ENCODE data around the gene ZFAND3. TPM values are rescaled to one million over a fixed set of nuclear protein-coding genes. Genes with fewer than 3 reads are reported as not detected.

Gene ZFAND3
- total RNA-seq, 2 experiments from 2014 or later: 8.3 to 33.8 TPM

DNA sequence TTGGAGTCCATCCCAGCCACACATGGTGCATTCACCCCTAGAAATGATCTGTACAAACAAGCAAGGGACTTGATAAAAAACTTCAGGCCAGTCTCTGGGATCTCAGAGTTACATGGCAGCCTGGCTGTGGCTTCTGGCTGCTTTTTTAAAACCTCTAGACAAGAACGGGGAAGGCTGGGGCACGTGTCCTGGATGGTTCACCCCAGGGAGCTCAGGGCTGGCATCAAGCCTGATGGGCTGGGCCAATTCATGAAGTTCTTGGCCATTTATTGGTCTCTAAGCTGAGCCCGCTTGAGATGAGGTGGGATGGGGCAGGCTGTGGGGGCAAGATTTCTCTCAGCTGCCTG lies 10.4 kb upstream of the ZFAND3 start:
- no peaks in the 10 kb centered on the region for H3K9me3 ChIP-seq (ENCODE audit: low read length)
- H3K79me2 ChIP-seq (ENCODE audit: insufficient read depth, low read depth, low read length): no peaks in the 10 kb centered on the region
- no peak overlapping the region for H3K4me3 ChIP-seq (ENCODE audit: low read depth, low read length, poor library complexity, severe bottlenecking)
- no peak overlapping the region for H3K27ac ChIP-seq (ENCODE audit: low read depth, low read length, poor library complexity, severe bottlenecking)
- TF ChIP-seq, protein P1, sequence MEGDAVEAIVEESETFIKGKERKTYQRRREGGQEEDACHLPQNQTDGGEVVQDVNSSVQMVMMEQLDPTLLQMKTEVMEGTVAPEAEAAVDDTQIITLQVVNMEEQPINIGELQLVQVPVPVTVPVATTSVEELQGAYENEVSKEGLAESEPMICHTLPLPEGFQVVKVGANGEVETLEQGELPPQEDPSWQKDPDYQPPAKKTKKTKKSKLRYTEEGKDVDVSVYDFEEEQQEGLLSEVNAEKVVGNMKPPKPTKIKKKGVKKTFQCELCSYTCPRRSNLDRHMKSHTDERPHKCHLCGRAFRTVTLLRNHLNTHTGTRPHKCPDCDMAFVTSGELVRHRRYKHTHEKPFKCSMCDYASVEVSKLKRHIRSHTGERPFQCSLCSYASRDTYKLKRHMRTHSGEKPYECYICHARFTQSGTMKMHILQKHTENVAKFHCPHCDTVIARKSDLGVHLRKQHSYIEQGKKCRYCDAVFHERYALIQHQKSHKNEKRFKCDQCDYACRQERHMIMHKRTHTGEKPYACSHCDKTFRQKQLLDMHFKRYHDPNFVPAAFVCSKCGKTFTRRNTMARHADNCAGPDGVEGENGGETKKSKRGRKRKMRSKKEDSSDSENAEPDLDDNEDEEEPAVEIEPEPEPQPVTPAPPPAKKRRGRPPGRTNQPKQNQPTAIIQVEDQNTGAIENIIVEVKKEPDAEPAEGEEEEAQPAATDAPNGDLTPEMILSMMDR (conservative IDR thresholded peaks at IDR 0.05; ENCODE audit: low read length): no peak
- TF ChIP-seq EZH2phosphoT487 (IDR thresholded peaks at IDR 0.05; ENCODE audit: borderline replicate concordance, low read depth, low read length): no peak
- no peak overlapping the region for H2AFZ ChIP-seq (ENCODE audit: low read length)
- no TSS peak for BruUV-seq (replicated peaks)
- POLR2A ChIA-PET: interaction anchor here (0.6 kb wide), 1 partner anchor 643 kb away, joined by 4 read pairs; no protein-coding TSS in a partner anchor
- no peaks in the 10 kb centered on the region for H3K36me3 ChIP-seq (ENCODE audit: insufficient read depth, low read length)
- no peak overlapping the region for H3K4me2 ChIP-seq (ENCODE audit: low read length)
- no peaks in the 10 kb centered on the region for H4K20me1 ChIP-seq (ENCODE audit: insufficient read depth, low read length)
- CTCF ChIA-PET (ENCODE audit: unreplicated experiment): interaction anchor here (0.6 kb wide), 1 partner anchor 252 kb away, joined by 3 read pairs; no protein-coding TSS in a partner anchor
- H3K9me2 ChIP-seq (ENCODE audit: insufficient read depth, low read length): no peaks in the 10 kb centered on the region
- DNase-seq (ENCODE audit: low spot score): no peak
- intact Hi-C loops (cut with micrococcal nuclease; ENCODE audit: unreplicated experiment): no loop called here
- H3K4me1 ChIP-seq (ENCODE audit: insufficient read depth, low read length, poor library complexity, severe bottlenecking): no peaks in the 10 kb centered on the region

GRCh38 chr6:37812841-37813240 lies 6.7 kb upstream of the ZFAND3 start:
- H3K4me3 ChIP-seq (ENCODE audit: low read depth, low read length, poor library complexity, severe bottlenecking): no peak overlapping the region
- H3K9me3 ChIP-seq (ENCODE audit: low read length): no peaks in the 10 kb centered on the region
- POLR2A ChIA-PET: interaction anchor here (0.7 to 1.0 kb wide), 2 partner anchors 10 to 416 kb away, joined by 3 to 9 read pairs; no protein-coding TSS in a partner anchor
- CTCF ChIA-PET (ENCODE audit: unreplicated experiment): interaction anchor here (1.0 kb wide), 1 partner anchor 69 kb away, joined by 3 read pairs; no protein-coding TSS in a partner anchor
- no peak for DNase-seq (ENCODE audit: low spot score)
- no peaks in the 10 kb centered on the region for H3K36me3 ChIP-seq (ENCODE audit: insufficient read depth, low read length)
- H3K79me2 ChIP-seq (ENCODE audit: insufficient read depth, low read depth, low read length): no peaks in the 10 kb centered on the region
- H3K4me2 ChIP-seq (ENCODE audit: low read length): no peak overlapping the region
- TF ChIP-seq EZH2phosphoT487 (IDR thresholded peaks at IDR 0.05; ENCODE audit: borderline replicate concordance, low read depth, low read length): no peak
- TF ChIP-seq, protein P1 (conservative IDR thresholded peaks at IDR 0.05; ENCODE audit: low read length): no peak
- H3K9me2 ChIP-seq (ENCODE audit: insufficient read depth, low read length): no peaks in the 10 kb centered on the region
- H4K20me1 ChIP-seq (ENCODE audit: insufficient read depth, low read length): no peaks in the 10 kb centered on the region
- H3K4me1 ChIP-seq (ENCODE audit: insufficient read depth, low read length, poor library complexity, severe bottlenecking): peaks cover 2% of the 10 kb centered on the region
- H3K27ac ChIP-seq (ENCODE audit: low read depth, low read length, poor library complexity, severe bottlenecking): no peak overlapping the region
- no peak overlapping the region for H2AFZ ChIP-seq (ENCODE audit: low read length)
- BruUV-seq (replicated peaks): no TSS peak
- intact Hi-C loops (cut with micrococcal nuclease; ENCODE audit: unreplicated experiment): no loop called here

DNA sequence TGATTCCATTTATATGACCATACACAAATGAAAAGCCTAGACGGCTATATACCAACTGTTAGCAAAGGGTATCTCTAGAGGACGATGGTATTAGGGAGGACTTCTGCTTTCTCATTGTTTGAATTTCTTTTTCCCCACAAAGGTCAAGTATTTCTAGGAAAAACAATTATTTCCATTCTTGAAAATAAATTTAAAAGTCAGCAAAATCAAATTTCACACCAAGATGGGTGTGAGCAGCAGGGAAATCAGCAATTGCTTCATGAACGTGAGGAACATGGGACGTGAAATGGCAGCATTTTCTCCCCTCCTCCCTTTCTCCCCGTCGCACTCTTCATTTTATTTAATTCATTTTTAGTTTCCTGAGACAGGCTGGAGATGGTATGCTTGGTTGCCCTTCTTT lies 5.2 kb upstream of the ZFAND3 start:
- BruUV-seq (replicated peaks): no TSS peak
- Histone ChIP-seq H3K9me3 (ENCODE audit: low read length) (no peaks in the 10 kb centered on the region), H3K27ac (ENCODE audit: low read depth, low read length, poor library complexity, severe bottlenecking) (no peak overlapping the region), H3K36me3 (ENCODE audit: insufficient read depth, low read length) (no peaks in the 10 kb centered on the region), H3K4me1 (ENCODE audit: insufficient read depth, low read length, poor library complexity, severe bottlenecking) (peaks cover 7% of the 10 kb centered on the region), H2AFZ (ENCODE audit: low read length) (no peak overlapping the region), H4K20me1 (ENCODE audit: insufficient read depth, low read length) (no peaks in the 10 kb centered on the region), H3K4me2 (ENCODE audit: low read length) (no peak overlapping the region), H3K79me2 (ENCODE audit: insufficient read depth, low read depth, low read length) (peaks cover 5% of the 10 kb centered on the region; the same call in 1 of the 2 replicates), H3K9me2 (ENCODE audit: insufficient read depth, low read length) (no peaks in the 10 kb centered on the region), H3K4me3 (ENCODE audit: low read depth, low read length, poor library complexity, severe bottlenecking) (no peak overlapping the region)
- POLR2A ChIA-PET: no interaction called here
- intact Hi-C loops (cut with micrococcal nuclease; ENCODE audit: unreplicated experiment): no loop called here
- TF ChIP-seq, protein P1 (conservative IDR thresholded peaks at IDR 0.05; ENCODE audit: low read length): no peak
- TF ChIP-seq EZH2phosphoT487 (IDR thresholded peaks at IDR 0.05; ENCODE audit: borderline replicate concordance, low read depth, low read length): no peak
- no peak for DNase-seq (ENCODE audit: low spot score)
- CTCF ChIA-PET (ENCODE audit: unreplicated experiment): no interaction called here

All from OCI-LY7 (cell line).